Lung (tissue), 12 donors: ENCODE results near the gene NOX5. TPM values are rescaled to one million over a fixed set of nuclear protein-coding genes. Genes with fewer than 3 reads are reported as not detected.
A peak's percentile ranks its signal among the peaks of the same experiment; 100 is the strongest.

Experiments
- ATAC-seq: fragments of 200-7000 bp; cut with Tn5 transposase; one replicate; pipeline ENCODE4 v1.9.1; 2020; ENCODE audit warnings: moderate number of reproducible peaks; ENCODE audit not compliant: insufficient read depth, low FRiP score
- DNase-seq, 3 donors: peaks; one replicate each; pipeline ENCODE4 v3.0.0-alpha.2; 2013 to 2017
- H3K27ac ChIP-seq, 2 donors: one replicate each; pipeline ENCODE4 v1.5.1; 2013; ENCODE audit warnings: mild to moderate bottlenecking in 2 of 2, moderate library complexity in 2 of 2, control low read depth in 1 of 2, inconsistent platforms in 1 of 2, low read depth in 1 of 2, low read length in 1 of 2
- H3K27me3 ChIP-seq, 3 donors: one replicate each; pipeline ENCODE4 v1.5.1; 2013; ENCODE audit warnings: low read length in 2 of 3; ENCODE audit not compliant: control insufficient read depth in 3 of 3, insufficient read depth in 3 of 3
- H3K36me3 ChIP-seq, 4 donors: one replicate each; pipeline ENCODE4 v1.5.1; 2013; ENCODE audit warnings: low read length in 4 of 4, mild to moderate bottlenecking in 1 of 4, moderate library complexity in 1 of 4; ENCODE audit not compliant: control insufficient read depth in 4 of 4, insufficient read depth in 4 of 4
- H3K4me1 ChIP-seq, 5 donors: one replicate each; pipeline ENCODE4 v1.5.1; 2013; ENCODE audit warnings: low read length in 5 of 5, mild to moderate bottlenecking in 2 of 5, moderate library complexity in 1 of 5; ENCODE audit not compliant: control insufficient read depth in 5 of 5, insufficient read depth in 5 of 5
- H3K4me3 ChIP-seq: one replicate; pipeline ENCODE4 v1.5.1; 2013; ENCODE audit warnings: mild to moderate bottlenecking, control low read depth, moderate library complexity
- H3K9ac ChIP-seq, 2 donors: one replicate each; pipeline ENCODE4 v1.5.1; 2013; ENCODE audit warnings: low read length in 2 of 2, control low read depth in 1 of 2; ENCODE audit not compliant: insufficient read depth in 1 of 2
- H3K9me3 ChIP-seq, 4 donors: one replicate each; pipeline ENCODE4 v1.5.1; 2013; ENCODE audit warnings: low read length in 3 of 4, mild to moderate bottlenecking in 1 of 4, moderate library complexity in 1 of 4; ENCODE audit not compliant: control insufficient read depth in 4 of 4, insufficient read depth in 3 of 4
- CTCF ChIP-seq: IDR thresholded peaks from 2 replicates; pipeline ENCODE4 v1.5.1; 2012; ENCODE audit warnings: mild to moderate bottlenecking; ENCODE audit errors: control extremely low read depth, extremely low read depth
- WGBS, 2 donors: extraction: QIAGEN DNeasy Blood & Tissue Kit; methylation state at CpG; one replicate each; pipeline ENCODE4 v1.1.7; 2013; 5-methylcytosine and 5-hydroxymethylcytosine counted together
- polyA plus RNA-seq, 2 donors: library from polyadenylated mRNA; stranded (reverse); fragments of 200-250 nt; gene quantifications; one replicate each; pipeline ENCODE4 v1.2.1, GENCODE V29; 2013
- total RNA-seq, 2 donors: library from RNA; depleted of rRNA in 1 of 2; stranded (reverse); fragments of >200 nt in 1 of 2; gene quantifications; one replicate each; pipeline ENCODE4 v1.2.1, GENCODE V29; 2014 to 2021
- donor health status: control.
- donor health status: control.
- donor health status: Bipolar disorder and iron deficiency.
- donor health status: healthy.
- donor health status: DM: yes; HTN: yes; CAD: no.

NOX5 gene
- total and polyA plus RNA-seq, 4 donors = 0.03 to 0.77 (median 0.09) TPM

- H3K27ac ChIP-seq = no peak overlapping the region
- no peak overlapping the region for H3K9ac ChIP-seq
- H3K4me1 ChIP-seq = peaks cover 0 to 13% (median 4%) of the 10 kb centered on the region in 5 donors
- ATAC-seq (no peak), DNase-seq (no peak)
- H3K4me3 ChIP-seq = no peak overlapping the region
- H3K9me3 ChIP-seq = peaks cover 0 to 3% (median 0%) of the 10 kb centered on the region in 4 donors
- H3K36me3 ChIP-seq = no peaks in the 10 kb centered on the region
- 82 to 83% methylated on average over 7 of the region's 7 CpGs for WGBS, 2 donors
- peaks cover 0 to 7% (median 0%) of the 10 kb centered on the region in 3 donors for H3K27me3 ChIP-seq
- no peak for TF ChIP-seq CTCF
Observed at GRCh38 chr15:68990231-68990991, 24.1 kb upstream of the NOX5 start.

GRCh38 chr15:68990992-68991500 is 23.4 kb upstream of the NOX5 start:
- no peak for TF ChIP-seq CTCF
- peaks cover 0 to 13% (median 4%) of the 10 kb centered on the region in 5 donors for H3K4me1 ChIP-seq
- WGBS, 2 donors = 86 to 89% methylated on average over 5 of the region's 5 CpGs

GRCh38 chr15:68991723-68992122 is 22.8 kb upstream of the NOX5 start:
- no peak for ATAC-seq
- Histone ChIP-seq H3K9me3 (peaks cover 0 to 1% (median 0%) of the 10 kb centered on the region in 4 donors), H3K36me3 (no peaks in the 10 kb centered on the region), H3K4me1 (peaks cover 0 to 13% (median 4%) of the 10 kb centered on the region in 5 donors), H3K27ac (no peak overlapping the region), H3K27me3 (peaks cover 0 to 4% (median 0%) of the 10 kb centered on the region in 3 donors), H3K9ac (no peak overlapping the region), H3K4me3 (no peak overlapping the region)
- no peak for TF ChIP-seq CTCF
- WGBS, 2 donors = 94 to 99% methylated on average over 4 of the region's 4 CpGs
- DNase-seq = peak; percentile 51 to 87 (median 82)

More at GRCh38 chr15:68990992-68991500, 23.4 kb upstream of the NOX5 start:
- Histone ChIP-seq H3K27ac (no peak overlapping the region), H3K9me3 (peaks cover 0 to 3% (median 0%) of the 10 kb centered on the region in 4 donors), H3K36me3 (no peaks in the 10 kb centered on the region), H3K27me3 (peaks cover 0 to 7% (median 0%) of the 10 kb centered on the region in 3 donors), H3K9ac (no peak overlapping the region), H3K4me3 (no peak overlapping the region)
- no peak for ATAC-seq
- no peak for DNase-seq
